Nucleus accumbens (tissue), 56 donors: ENCODE measurements around the gene PCGF1.

Experiments
- DNase-seq, 56 donors: peaks; one replicate each; lab custom pipeline; 2025; lab: John Stamatoyannopoulos, UW

The PCGF1 gene

GRCh38 chr2:74457129-74457548, 50.4 kb downstream of the PCGF1 start:
- peak in 16 of 56 donors; percentile 36 to 83 (median 60) for DNase-seq
